H9 (cell line): Measurements from ENCODE around the gene THEM5. TPM values are rescaled to one million over a fixed set of nuclear protein-coding genes. Genes with fewer than 3 reads are reported as not detected.

ENCODE experiments used
- DNase-seq: peaks from one replicate; pipeline ENCODE4 v3.0.0-alpha.2; 2017
- H2AFZ ChIP-seq: one replicate; pipeline ENCODE4 v1.6.1; 2013; ENCODE audit warnings: mild to moderate bottlenecking, low read length, control low read depth, moderate library complexity
- H2AK5ac ChIP-seq: 2 replicates; pipeline ENCODE4 v1.6.1; 2013; ENCODE audit warnings: low read length, control low read depth, mixed read lengths; ENCODE audit not compliant: insufficient read length
- H2BK120ac ChIP-seq: one replicate; pipeline ENCODE4 v1.6.1; 2013; ENCODE audit warnings: low read depth, mild to moderate bottlenecking, low read length, control low read depth, inconsistent platforms; ENCODE audit not compliant: poor library complexity, severe bottlenecking
- H2BK12ac ChIP-seq: 2 replicates; pipeline ENCODE4 v1.6.1; 2013; ENCODE audit warnings: low read length, control low read depth, mixed read lengths, low read depth; ENCODE audit not compliant: insufficient read length
- H2BK15ac ChIP-seq: 2 replicates; pipeline ENCODE4 v1.6.1; 2013; ENCODE audit warnings: low read depth, low read length, control low read depth
- H2BK20ac ChIP-seq: one replicate; pipeline ENCODE4 v1.6.1; 2013; ENCODE audit warnings: low read depth, mild to moderate bottlenecking, low read length, control low read depth, inconsistent platforms; ENCODE audit not compliant: poor library complexity, severe bottlenecking
- H2BK5ac ChIP-seq: 2 replicates; pipeline ENCODE4 v1.6.1; 2013; ENCODE audit warnings: low read length, control low read depth, mixed read lengths; ENCODE audit not compliant: insufficient read length
- H3K14ac ChIP-seq: 2 replicates; pipeline ENCODE4 v1.6.1; 2013; ENCODE audit warnings: low read length, control low read depth; ENCODE audit not compliant: insufficient read depth
- H3K18ac ChIP-seq: 2 replicates; pipeline ENCODE4 v1.6.1; 2013; ENCODE audit warnings: low read depth, mild to moderate bottlenecking, mixed read lengths, low read length, control low read depth; ENCODE audit not compliant: insufficient read length
- H3K23ac ChIP-seq: 2 replicates; pipeline ENCODE4 v1.6.1; 2013; ENCODE audit warnings: low read length, control low read depth, mixed read lengths, low read depth; ENCODE audit not compliant: insufficient read length
- H3K23me2 ChIP-seq: 2 replicates; pipeline ENCODE4 v1.6.1; 2013; ENCODE audit warnings: low read depth, mild to moderate bottlenecking, mixed read lengths, low read length, control low read depth; ENCODE audit not compliant: insufficient read length, poor library complexity, severe bottlenecking
- H3K27ac ChIP-seq: 2 replicates; pipeline ENCODE4 v1.5.1; 2013; ENCODE audit warnings: low read length, control low read depth, mixed read lengths, low read depth; ENCODE audit not compliant: insufficient read length
- H3K27me3 ChIP-seq: 2 replicates; pipeline ENCODE4 v1.6.1; 2013; ENCODE audit warnings: low read length, control low read depth, inconsistent platforms; ENCODE audit not compliant: insufficient read depth
- H3K4ac ChIP-seq: 2 replicates; pipeline ENCODE4 v1.6.1; 2013; ENCODE audit warnings: low read depth, mild to moderate bottlenecking, control low read depth, inconsistent platforms, low read length, moderate library complexity
- H3K4me1 ChIP-seq: 2 replicates; pipeline ENCODE4 v1.6.1; 2013; ENCODE audit warnings: low read length, control low read depth, inconsistent platforms; ENCODE audit not compliant: insufficient read depth
- H3K4me2 ChIP-seq: 2 replicates; pipeline ENCODE4 v1.6.1; 2013; ENCODE audit warnings: low read length, control low read depth, mixed read lengths; ENCODE audit not compliant: insufficient read length, insufficient read depth
- H3K56ac ChIP-seq: 2 replicates; pipeline ENCODE4 v1.6.1; 2013; ENCODE audit warnings: low read depth, mild to moderate bottlenecking, mixed read lengths, low read length, control low read depth; ENCODE audit not compliant: insufficient read length
- H3K79me1 ChIP-seq: 2 replicates; pipeline ENCODE4 v1.6.1; 2013; ENCODE audit warnings: low read depth, mild to moderate bottlenecking, moderate library complexity, low read length, control low read depth, inconsistent platforms; ENCODE audit not compliant: insufficient read depth, poor library complexity, severe bottlenecking
- H3K79me2 ChIP-seq: 2 replicates; pipeline ENCODE4 v1.6.1; 2013; ENCODE audit warnings: low read length, control low read depth, inconsistent platforms; ENCODE audit not compliant: insufficient read depth
- H3K9ac ChIP-seq: 2 replicates; pipeline ENCODE4 v1.6.1; 2013; ENCODE audit warnings: low read length, control low read depth, mixed read lengths; ENCODE audit not compliant: insufficient read length; ENCODE audit errors: extremely low read depth
- H3K9me3 ChIP-seq: one replicate; pipeline ENCODE4 v1.6.1; 2013; ENCODE audit warnings: low read depth, low read length, inconsistent platforms; ENCODE audit not compliant: control insufficient read depth
- H3T11ph ChIP-seq: one replicate; pipeline ENCODE4 v1.6.1; 2013; ENCODE audit warnings: mild to moderate bottlenecking, low read length, control low read depth, inconsistent platforms
- H4K20me1 ChIP-seq: one replicate; pipeline ENCODE4 v1.6.1; 2013; ENCODE audit not compliant: control insufficient read depth, insufficient read length, insufficient read depth
- H4K5ac ChIP-seq: 2 replicates; pipeline ENCODE4 v1.6.1; 2013; ENCODE audit warnings: low read depth, mild to moderate bottlenecking, mixed read lengths, low read length, control low read depth; ENCODE audit not compliant: insufficient read length
- H4K8ac ChIP-seq: replicated peaks from 2 replicates; pipeline ENCODE4 v1.6.1; 2013; ENCODE audit warnings: low read length, control low read depth, mixed read lengths, low read depth; ENCODE audit not compliant: insufficient read length
- H4K91ac ChIP-seq: 2 replicates; pipeline ENCODE4 v1.6.1; 2013; ENCODE audit warnings: low read depth, mild to moderate bottlenecking, moderate library complexity, mixed read lengths, low read length, control low read depth; ENCODE audit not compliant: insufficient read length
- H3K27ac Mint-ChIP-seq, 3 experiments: 2 replicates in 2 of 3; 3 replicates in 1 of 3; pipeline ENCODE4 v1.8.0; 2020 to 2021; ENCODE audit warnings: mixed read lengths in 3 of 3, mild to moderate bottlenecking in 1 of 3, moderate library complexity in 1 of 3
- H3K27me3 Mint-ChIP-seq: 2 replicates; pipeline ENCODE4 v1.8.0; 2021; ENCODE audit warnings: low read depth, mild to moderate bottlenecking, moderate library complexity, mixed read lengths
- H3K36me3 Mint-ChIP-seq, 3 experiments: 2 replicates in 2 of 3; 3 replicates in 1 of 3; pipeline ENCODE4 v1.8.0; 2020 to 2021; ENCODE audit warnings: low read depth in 3 of 3, mixed read lengths in 3 of 3; ENCODE audit not compliant: insufficient read depth in 1 of 3
- H3K4me1 Mint-ChIP-seq, 2 experiments: 2 replicates each; pipeline ENCODE4 v1.8.0; 2020; ENCODE audit warnings: mixed read lengths in 2 of 2
- H3K4me3 Mint-ChIP-seq, 2 experiments: 2 replicates in 1 of 2; 3 replicates in 1 of 2; pipeline ENCODE4 v1.8.0; 2020 to 2021; ENCODE audit warnings: mild to moderate bottlenecking in 2 of 2, mixed read lengths in 2 of 2, moderate library complexity in 1 of 2
- H3K9me3 Mint-ChIP-seq, 2 experiments: 2 replicates in 1 of 2; 3 replicates in 1 of 2; pipeline ENCODE4 v1.8.0; 2020; ENCODE audit warnings: mild to moderate bottlenecking in 2 of 2, mixed read lengths in 2 of 2, moderate library complexity in 1 of 2
- CTCF ChIP-seq: fragments of 200-600 bp; sonication (generic); conservative IDR thresholded peaks from 3 replicates; pipeline ENCODE4 v1.8.0; 2021; ENCODE audit warnings: antibody characterized with exemption, mild to moderate bottlenecking
- WGBS: extraction: QIAGEN DNeasy Blood & Tissue Kit; methylation state at CpG from one replicate; pipeline ENCODE4 v1.1.7; 2013; ENCODE audit warnings: missing lambda C conversion rate, low lambda C conversion rate, mixed read lengths; ENCODE audit not compliant: insufficient read length; ENCODE audit errors: extremely low coverage; 5-methylcytosine and 5-hydroxymethylcytosine counted together
- total RNA-seq: library from RNA; stranded (reverse); gene quantifications from 2 replicates; pipeline ENCODE4 v1.2.1, GENCODE V29; 2021

Gene THEM5
- total RNA-seq, 1 experiment from 2014 or later, result not detected

GRCh38 chr1:151859891-151860293 lies 6.4 kb upstream of the THEM5 start:
- Histone ChIP-seq H3K9me3 (no peaks in the 10 kb centered on the region), H3K23me2 (no peaks in the 10 kb centered on the region), H3K14ac (no peak overlapping the region), H3K18ac (no peak overlapping the region), H3K27ac (no peak overlapping the region), H3K79me2 (no peaks in the 10 kb centered on the region), H4K20me1 (no peaks in the 10 kb centered on the region), H2BK5ac (no peak overlapping the region), H3K9ac (no peak overlapping the region), H2BK20ac (no peak overlapping the region), H2AFZ (no peak overlapping the region), H3K4ac (no peak overlapping the region), H4K5ac (no peak overlapping the region), H3K27me3 (peaks cover 39% of the 10 kb centered on the region), H2BK15ac (no peak overlapping the region), H3K4me1 (no peaks in the 10 kb centered on the region; the same call in 1 of the 2 replicates), H4K91ac (no peak overlapping the region), H2BK12ac (no peak overlapping the region), H2AK5ac (no peak overlapping the region), H3T11ph (no peak overlapping the region), H3K56ac (no peak overlapping the region), H4K8ac (no peak overlapping the region), H3K4me2 (no peak overlapping the region), H2BK120ac (no peak overlapping the region), H3K79me1 (no peaks in the 10 kb centered on the region), H3K23ac (no peak overlapping the region)
- H3K27me3 Mint-ChIP-seq, result peaks cover 99% of the 10 kb centered on the region
- peaks cover 19 to 25% of the 10 kb centered on the region in 2 experiments for H3K4me1 Mint-ChIP-seq
- H3K27ac Mint-ChIP-seq, result no peak overlapping the region
- TF ChIP-seq CTCF, result no peak
- no peak overlapping the region for H3K4me3 Mint-ChIP-seq
- WGBS, result no CpG with 5 or more reads among the region's 6 CpGs
- H3K36me3 Mint-ChIP-seq, result no peaks in the 10 kb centered on the region
- DNase-seq, result no peak
- H3K9me3 Mint-ChIP-seq, result no peaks in the 10 kb centered on the region; a peak in 1 of 5 replicates
